ENCODE measurements around the gene DERL2. TPM values are rescaled to one million over a fixed set of nuclear protein-coding genes. Genes with fewer than 3 reads are reported as not detected.

The DERL2 gene
- total RNA-seq, 1 donor from 2014 or later = 64.0 TPM

DNA sequence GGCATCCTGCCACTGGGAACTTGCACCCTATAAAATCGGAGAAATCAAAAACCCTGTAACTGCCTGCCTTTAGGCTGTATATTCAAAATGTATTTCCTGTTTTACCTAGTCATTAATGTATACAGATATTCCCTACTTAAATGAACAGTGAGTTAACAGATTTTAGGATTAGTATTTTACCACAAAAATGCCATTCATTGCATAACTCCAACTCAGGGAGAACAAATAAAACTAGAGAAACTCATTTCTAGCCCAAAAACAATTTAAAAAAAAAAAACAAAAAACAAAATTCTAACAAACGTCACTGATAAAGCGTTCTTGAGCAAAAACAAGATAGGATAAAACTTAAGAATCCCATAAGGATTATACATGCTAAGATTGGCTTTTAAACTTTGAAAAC is 13.5 kb downstream of the DERL2 start:
- TF ChIP-seq, protein P1, sequence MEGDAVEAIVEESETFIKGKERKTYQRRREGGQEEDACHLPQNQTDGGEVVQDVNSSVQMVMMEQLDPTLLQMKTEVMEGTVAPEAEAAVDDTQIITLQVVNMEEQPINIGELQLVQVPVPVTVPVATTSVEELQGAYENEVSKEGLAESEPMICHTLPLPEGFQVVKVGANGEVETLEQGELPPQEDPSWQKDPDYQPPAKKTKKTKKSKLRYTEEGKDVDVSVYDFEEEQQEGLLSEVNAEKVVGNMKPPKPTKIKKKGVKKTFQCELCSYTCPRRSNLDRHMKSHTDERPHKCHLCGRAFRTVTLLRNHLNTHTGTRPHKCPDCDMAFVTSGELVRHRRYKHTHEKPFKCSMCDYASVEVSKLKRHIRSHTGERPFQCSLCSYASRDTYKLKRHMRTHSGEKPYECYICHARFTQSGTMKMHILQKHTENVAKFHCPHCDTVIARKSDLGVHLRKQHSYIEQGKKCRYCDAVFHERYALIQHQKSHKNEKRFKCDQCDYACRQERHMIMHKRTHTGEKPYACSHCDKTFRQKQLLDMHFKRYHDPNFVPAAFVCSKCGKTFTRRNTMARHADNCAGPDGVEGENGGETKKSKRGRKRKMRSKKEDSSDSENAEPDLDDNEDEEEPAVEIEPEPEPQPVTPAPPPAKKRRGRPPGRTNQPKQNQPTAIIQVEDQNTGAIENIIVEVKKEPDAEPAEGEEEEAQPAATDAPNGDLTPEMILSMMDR (IDR thresholded peaks at IDR 0.05) = no peak
- intact Hi-C loops (cut with DNase I) = no loop called here
- Histone ChIP-seq H3K27me3 (no peaks in the 10 kb centered on the region), H3K36me3 (peaks cover 63% of the 10 kb centered on the region), H3K4me1 (peaks cover 3% of the 10 kb centered on the region), H3K9me3 (no peaks in the 10 kb centered on the region), H3K4me3 (no peak overlapping the region), H3K27ac (no peak overlapping the region)
- DNase-seq = no peak
- ATAC-seq = no peak

DNA sequence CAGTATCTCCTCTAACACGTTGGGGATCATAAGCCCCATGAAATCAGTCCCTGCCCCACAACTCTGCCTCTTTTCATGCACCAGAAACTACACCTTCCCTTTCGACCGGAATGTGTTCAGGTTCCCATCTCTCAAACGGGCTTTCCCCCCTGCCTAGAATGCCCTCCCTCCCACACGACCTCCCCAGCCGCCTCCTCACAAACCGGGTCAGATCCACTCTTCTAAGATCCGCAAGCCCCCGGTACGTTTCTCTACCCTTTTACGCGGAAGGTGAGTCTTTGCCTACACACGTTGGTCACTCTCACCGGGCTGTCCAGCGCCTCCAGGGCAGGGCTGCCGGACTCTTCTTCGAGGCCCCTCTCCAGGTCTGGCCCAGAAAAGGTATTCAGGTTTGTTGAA is 17.9 kb downstream of the DERL2 start:
- TF ChIP-seq, protein P1 (IDR thresholded peaks at IDR 0.05) = no peak
- H3K27me3 ChIP-seq = no peaks in the 10 kb centered on the region
- no peaks in the 10 kb centered on the region for H3K9me3 ChIP-seq
- H3K27ac ChIP-seq = peak overlapping the region; percentile 78
- H3K4me1 ChIP-seq = peaks cover 13% of the 10 kb centered on the region
- no peak for DNase-seq
- H3K36me3 ChIP-seq = peaks cover 19% of the 10 kb centered on the region
- H3K4me3 ChIP-seq = peak overlapping the region; percentile 99
- ATAC-seq = peak; percentile 5
- intact Hi-C loops (cut with DNase I) = no loop called here

DNA sequence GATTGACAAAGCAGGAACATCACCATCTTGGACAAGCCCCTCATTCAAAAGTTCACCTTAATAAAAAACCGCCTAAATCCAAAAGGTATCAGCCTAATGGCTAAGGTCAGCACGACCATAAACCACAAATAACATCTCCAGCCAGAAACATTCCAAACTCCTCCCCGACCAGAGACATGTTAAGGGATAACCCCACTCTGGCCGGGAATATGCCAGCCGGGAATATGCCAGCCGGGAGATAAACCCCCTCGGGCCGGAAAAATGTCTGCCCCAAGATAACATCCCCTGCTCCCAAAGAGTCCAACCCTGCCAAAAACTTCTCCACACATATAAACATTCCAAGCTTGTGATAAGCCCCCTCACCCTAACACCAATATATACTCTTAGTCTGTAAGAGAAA is 18.6 kb downstream of the DERL2 start:
- intact Hi-C loops (cut with DNase I) = no loop called here
- Histone ChIP-seq H3K27ac (no peak overlapping the region), H3K27me3 (no peaks in the 10 kb centered on the region), H3K4me3 (peak overlapping the region; percentile 99), H3K9me3 (no peaks in the 10 kb centered on the region), H3K36me3 (peaks cover 14% of the 10 kb centered on the region), H3K4me1 (peaks cover 13% of the 10 kb centered on the region)
- TF ChIP-seq, protein P1 (IDR thresholded peaks at IDR 0.05) = no peak
- DNase-seq (no peak), ATAC-seq (no peak)

DNA sequence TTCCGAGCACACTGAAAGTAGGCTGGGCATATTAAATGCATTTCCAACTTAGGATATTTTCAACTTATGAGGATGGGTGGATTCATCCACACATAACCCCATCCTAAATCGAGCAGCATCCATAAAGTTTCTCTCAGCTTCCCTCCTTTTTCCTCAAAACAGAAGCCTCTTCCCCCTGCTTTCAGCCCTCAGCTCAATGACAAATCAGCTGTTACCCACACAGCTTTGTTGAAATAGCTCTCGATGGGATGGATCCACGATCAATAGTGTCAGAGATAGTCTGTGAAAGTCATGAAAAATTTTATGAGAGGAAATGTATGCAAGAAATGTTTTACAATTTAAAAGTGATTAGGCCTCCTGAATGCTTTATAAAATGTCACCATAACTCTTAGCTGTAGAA is 19.7 kb downstream of the DERL2 start:
- H3K27me3 ChIP-seq = no peaks in the 10 kb centered on the region
- TF ChIP-seq, protein P1 (IDR thresholded peaks at IDR 0.05) = no peak
- H3K4me1 ChIP-seq = peaks cover 13% of the 10 kb centered on the region
- H3K4me3 ChIP-seq = no peak overlapping the region
- DNase-seq = no peak
- intact Hi-C loops (cut with DNase I) = no loop called here
- H3K27ac ChIP-seq = no peak overlapping the region
- H3K9me3 ChIP-seq = no peaks in the 10 kb centered on the region
- no peak for ATAC-seq
- H3K36me3 ChIP-seq = peaks cover 11% of the 10 kb centered on the region

DNA sequence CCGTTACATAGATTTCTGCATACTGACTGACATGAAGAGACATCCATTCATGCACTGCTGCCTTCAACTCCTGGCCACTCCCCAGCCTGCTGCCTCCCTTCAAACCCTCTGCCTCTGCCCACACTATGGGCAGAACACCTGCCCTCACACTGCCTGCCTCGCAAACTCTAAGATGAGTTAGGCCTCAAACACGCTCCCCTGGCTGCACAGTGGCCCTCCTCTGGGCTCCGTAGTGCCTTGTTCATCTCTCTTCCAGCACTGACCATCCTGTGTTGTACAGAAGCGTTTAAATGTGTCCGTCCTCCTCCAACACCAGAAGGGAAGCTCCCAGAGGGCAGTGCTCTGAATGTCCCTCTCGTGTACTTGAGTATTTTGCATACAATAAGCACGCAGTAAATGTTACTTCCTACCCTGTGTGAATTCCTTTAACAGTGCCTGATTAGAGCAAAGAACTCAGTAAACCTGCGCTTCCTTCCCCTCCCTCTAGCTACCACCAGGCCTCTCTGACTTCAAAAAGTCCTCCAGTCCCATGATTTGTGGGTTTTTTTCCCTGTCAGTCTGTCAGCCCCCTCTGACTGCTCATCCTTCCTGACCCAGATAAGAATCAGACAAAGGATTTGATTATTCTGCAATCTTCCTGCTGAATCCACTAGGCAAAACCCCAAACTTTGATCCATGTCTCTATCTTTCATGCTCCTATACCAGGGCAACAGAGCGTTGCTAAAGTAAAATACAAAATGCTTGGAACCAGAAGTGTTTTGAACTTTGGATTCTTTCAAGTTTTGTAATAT is 21.1 kb downstream of the DERL2 start:
- Histone ChIP-seq H3K27ac (no peak overlapping the region), H3K27me3 (no peaks in the 10 kb centered on the region), H3K4me3 (no peak overlapping the region), H3K9me3 (no peaks in the 10 kb centered on the region), H3K36me3 (peaks cover 21% of the 10 kb centered on the region), H3K4me1 (peaks cover 13% of the 10 kb centered on the region)
- TF ChIP-seq, protein P1 (IDR thresholded peaks at IDR 0.05) = no peak
- intact Hi-C loops (cut with DNase I) = no loop called here
- DNase-seq (no peak), ATAC-seq (no peak)
